Body of pancreas (tissue), 4 donors: ENCODE data around the gene GGA1. TPM values are rescaled to one million over a fixed set of nuclear protein-coding genes. Genes with fewer than 3 reads are reported as not detected.

Source experiments
- ATAC-seq: fragments of 150-250 bp; one replicate; pipeline ENCODE4 v1.9.1; 2016
- DNase-seq, 4 donors: peaks; one replicate each; pipeline ENCODE4 v3.0.0-alpha.2; 2019
- H3K27ac ChIP-seq, 4 donors: fragments of 200-600 bp; sonication (generic); 1 replicate in 3 of 4; 2 replicates in 1 of 4; pipeline versions ENCODE4 v1.5.1 to v1.6.1; 2016 to 2019; ENCODE audit warnings: mild to moderate bottlenecking in 1 of 4, mixed read lengths in 1 of 4, moderate library complexity in 1 of 4
- H3K27me3 ChIP-seq, 2 donors: fragments of 200-600 bp; sonication (generic); one replicate each; pipeline ENCODE4 v1.6.0; 2016; ENCODE audit warnings: mild to moderate bottlenecking in 1 of 2
- H3K36me3 ChIP-seq, 2 donors: fragments of 200-600 bp; sonication (generic); replicated peaks in 1 of 2; 2 replicates each; pipeline ENCODE4 v1.5.1; 2016; ENCODE audit warnings: low read depth in 2 of 2; ENCODE audit not compliant: insufficient read depth in 1 of 2
- H3K4me1 ChIP-seq: fragments of 200-600 bp; sonication (generic); one replicate; pipeline ENCODE4 v1.6.0; 2016
- H3K4me3 ChIP-seq, 2 donors: fragments of 200-600 bp; sonication (generic); 1 replicate in 1 of 2; 2 replicates in 1 of 2; pipeline ENCODE4 v1.5.1; 2016 to 2019
- H3K9me3 ChIP-seq, 3 donors: fragments of 200-600 bp; sonication (generic); 1 replicate in 2 of 3; 2 replicates in 1 of 3; pipeline ENCODE4 v1.5.1; 2016
- CTCF ChIP-seq, 7 experiments: fragments of 450-650 bp in 4 of 7; fragments of 200-600 bp in 3 of 7; sonication (generic) in 3 of 7; IDR thresholded peaks; one replicate each; pipeline ENCODE4 v1.5.1; 2016 to 2019; ENCODE audit warnings: antibody characterized with exemption in 7 of 7
- POLR2A ChIP-seq, 3 donors: fragments of 450-650 bp; IDR thresholded peaks; one replicate each; pipeline ENCODE4 v1.6.1; 2016; ENCODE audit warnings: antibody characterized with exemption in 3 of 3, mild to moderate bottlenecking in 2 of 3
- WGBS, 2 donors: methylation state at CpG; one replicate each; pipeline ENCODE4 v1.1.5; 2017; 5-methylcytosine and 5-hydroxymethylcytosine counted together
- intact Hi-C: fragments of 100-400 bp; cut with DNase I; formaldehyde crosslinking; loops from one replicate; pipeline ENCODE4 v1.15.1; 2023
- total RNA-seq, 2 donors: library from RNA; depleted of rRNA; stranded (reverse); fragments of >200 nt; gene quantifications; one replicate each; pipeline ENCODE4 v1.1.0, GENCODE V29; 2016

GGA1 gene
- total RNA-seq, 2 donors from 2014 or later, result 38.4 to 42.5 TPM

GRCh38 chr22:37634417-37634924 is 25.8 kb downstream of the GGA1 start:
- H3K27ac ChIP-seq, result peak overlapping the region in 2 of 4 donors; percentile 63 to 68
- H3K27me3 ChIP-seq, result no peaks in the 10 kb centered on the region
- intact Hi-C loops, result no loop called here
- ATAC-seq (peak; percentile 7), DNase-seq (no peak)
- TF ChIP-seq POLR2A (IDR thresholded peaks at IDR 0.05) (no peak), CTCF (IDR thresholded peaks at IDR 0.05) (no peak)
- peaks cover under 1 to 9% of the 10 kb centered on the region in 2 donors for H3K36me3 ChIP-seq
- 62 to 66% methylated on average over 4 to 8 of the region's 8 CpGs for WGBS, 2 donors
- H3K4me3 ChIP-seq, result no peak overlapping the region
- H3K9me3 ChIP-seq, result no peaks in the 10 kb centered on the region
- peaks cover 20% of the 10 kb centered on the region for H3K4me1 ChIP-seq

GRCh38 chr22:37635157-37635556 is 26.5 kb downstream of the GGA1 start:
- TF ChIP-seq POLR2A (IDR thresholded peaks at IDR 0.05), result no peak
- Histone ChIP-seq H3K36me3 (peaks cover 0 to 5% of the 10 kb centered on the region in 2 donors), H3K4me1 (peaks cover 27% of the 10 kb centered on the region), H3K4me3 (no peak overlapping the region), H3K9me3 (no peaks in the 10 kb centered on the region), H3K27me3 (no peaks in the 10 kb centered on the region), H3K27ac (no peak overlapping the region)
- DNase-seq (no peak), ATAC-seq (no peak)
- 87 to 95% methylated on average over 4 to 7 of the region's 7 CpGs for WGBS, 2 donors
- intact Hi-C loops, result no loop called here

DNA sequence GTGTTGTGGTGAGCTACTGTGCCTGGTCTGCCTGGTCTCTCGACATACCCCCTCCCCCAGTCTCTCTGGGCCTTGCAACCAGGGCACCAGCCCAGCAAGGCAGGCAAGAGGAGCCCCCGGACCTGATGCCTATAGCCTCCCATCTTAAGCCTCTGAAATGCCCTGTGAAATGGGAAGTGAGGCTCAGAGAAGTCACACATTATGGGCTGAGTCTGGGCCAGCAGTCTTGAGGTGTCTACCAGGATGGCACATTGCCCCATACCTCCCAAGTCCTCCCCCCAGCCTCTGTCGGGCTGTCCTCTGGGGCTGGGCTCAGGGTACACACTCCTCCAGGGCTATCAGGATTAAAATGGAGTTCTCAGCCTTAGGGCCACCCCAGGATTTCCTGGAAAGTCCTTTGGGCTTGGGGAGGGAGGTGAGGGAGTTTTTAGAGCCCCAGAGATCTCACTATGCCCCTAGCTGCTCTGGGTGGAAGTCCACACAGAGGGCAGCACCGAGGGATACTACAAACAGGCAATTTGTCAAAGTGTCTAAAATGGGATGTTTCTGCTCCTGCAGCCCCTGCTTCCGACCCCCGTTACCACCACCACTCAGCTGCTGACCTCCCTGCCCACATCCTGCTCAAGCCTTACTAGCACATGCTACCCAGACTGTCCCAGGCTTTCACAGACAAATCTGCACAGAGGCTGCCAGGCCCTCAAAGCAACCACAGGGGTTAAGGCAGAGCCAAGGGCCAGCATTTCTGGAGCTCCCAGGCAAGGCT is 27.7 kb downstream of the GGA1 start:
- no peaks in the 10 kb centered on the region for H3K9me3 ChIP-seq
- H3K36me3 ChIP-seq, result peaks cover 0 to 5% of the 10 kb centered on the region in 2 donors
- intact Hi-C loops, result no loop called here
- DNase-seq, result peak in 1 of 4 donors; percentile 34
- no peak overlapping the region for H3K27ac ChIP-seq
- WGBS, 2 donors, result 47 to 51% methylated on average over 3 to 6 of the region's 6 CpGs
- peaks cover 37% of the 10 kb centered on the region for H3K4me1 ChIP-seq
- ATAC-seq, result no peak
- TF ChIP-seq POLR2A (IDR thresholded peaks at IDR 0.05), result no peak
- peak in 1 of 7 experiments; percentile 14 for TF ChIP-seq CTCF (IDR thresholded peaks at IDR 0.05)
- H3K27me3 ChIP-seq, result no peaks in the 10 kb centered on the region
- no peak overlapping the region for H3K4me3 ChIP-seq

- Histone ChIP-seq H3K27me3 (no peaks in the 10 kb centered on the region), H3K4me3 (no peak overlapping the region), H3K36me3 (peaks cover 0 to 2% of the 10 kb centered on the region in 2 donors), H3K9me3 (no peaks in the 10 kb centered on the region), H3K4me1 (peaks cover 42% of the 10 kb centered on the region), H3K27ac (no peak overlapping the region)
- DNase-seq (no peak), ATAC-seq (no peak)
- intact Hi-C loops, result no loop called here
- TF ChIP-seq CTCF (IDR thresholded peaks at IDR 0.05) (no peak), POLR2A (IDR thresholded peaks at IDR 0.05) (no peak)
- WGBS, 2 donors, result 51 to 75% methylated on average over 3 of the region's 3 CpGs
Measured at GRCh38 chr22:37636949-37637273, 28.3 kb downstream of the GGA1 start.

GRCh38 chr22:37638391-37639069 is 29.9 kb downstream of the GGA1 start:
- ATAC-seq (no peak), DNase-seq (no peak)
- TF ChIP-seq CTCF (IDR thresholded peaks at IDR 0.05) (no peak), POLR2A (IDR thresholded peaks at IDR 0.05) (no peak)
- Histone ChIP-seq H3K27me3 (no peaks in the 10 kb centered on the region), H3K9me3 (no peaks in the 10 kb centered on the region), H3K4me3 (no peak overlapping the region), H3K27ac (no peak overlapping the region), H3K36me3 (no peaks in the 10 kb centered on the region), H3K4me1 (peaks cover 39% of the 10 kb centered on the region)
- intact Hi-C loops, result no loop called here
- 54 to 70% methylated on average over 8 to 11 of the region's 11 CpGs for WGBS, 2 donors
